T-helper 2 cell treated with Interferon-gamma antibody and Interleukin-4, amounts not matched to agents 100 ng/mL and 5 ng/mL, for 36 hours (primary cell): Measurements from ENCODE around the gene DKKL1. TPM values are rescaled to one million over a fixed set of nuclear protein-coding genes. Genes with fewer than 3 reads are reported as not detected.
"Not testable (repeated sequence)": the region's sequence is repeated elsewhere in the genome, so short reads cannot be mapped to it uniquely, and the experiment has no call there.

Experiments used
- intact Hi-C: fragments of 100-400 bp; cut with micrococcal nuclease; formaldehyde crosslinking; loops from one replicate; pipeline ENCODE4 v1.15.1; 2023
- total RNA-seq: library from RNA; stranded (reverse); gene quantifications from 2 replicates; pipeline ENCODE4 v1.2.3, GENCODE V29; 2022

DKKL1 gene
- total RNA-seq, 1 donor from 2014 or later, result not detected

DNA sequence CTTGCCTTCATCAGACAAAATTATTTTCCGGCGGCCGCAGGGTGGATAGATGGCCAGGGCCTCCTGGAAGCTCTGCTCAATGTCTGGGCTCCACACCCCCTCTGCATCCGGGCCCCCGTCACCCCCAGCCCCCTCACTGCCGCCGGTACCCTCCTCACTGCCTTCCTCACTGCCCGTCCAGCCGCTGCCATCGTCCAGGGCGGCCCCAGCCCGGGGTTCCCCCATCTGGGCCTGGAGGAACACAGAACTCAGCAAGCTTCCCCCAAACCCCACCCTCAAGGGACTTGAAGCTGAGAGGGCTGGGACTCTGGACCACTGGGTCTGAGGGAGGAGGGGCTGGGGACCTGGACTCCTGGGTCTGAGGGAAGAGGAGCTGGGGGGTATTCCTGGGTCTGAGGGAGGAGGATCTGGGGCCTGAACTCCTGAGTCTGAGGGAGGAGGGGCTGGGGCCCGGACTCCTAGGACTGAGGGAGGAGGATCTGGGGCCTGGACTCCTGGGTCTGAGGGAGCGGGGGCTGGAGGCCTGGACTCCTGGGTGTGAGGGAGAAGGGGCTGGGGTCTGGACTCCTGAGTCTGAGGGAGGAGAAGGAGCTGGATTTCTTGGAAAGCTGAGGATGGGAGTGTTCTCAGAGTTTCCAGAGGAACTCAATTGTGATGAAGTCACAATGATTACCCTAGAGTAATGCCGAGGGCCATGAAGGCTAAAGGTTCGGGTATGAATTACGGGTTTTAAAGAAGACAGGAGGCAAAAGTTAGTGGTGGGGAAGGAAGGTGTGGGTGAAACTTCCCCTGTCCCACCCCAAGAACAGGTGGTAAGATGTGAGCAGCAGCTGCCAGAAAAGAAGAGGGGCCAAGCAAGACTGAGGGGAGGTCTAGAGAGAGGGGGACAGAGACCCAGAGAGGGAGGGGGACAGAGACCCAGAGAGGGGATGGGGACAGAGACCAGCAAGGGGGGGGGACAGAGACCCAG, 3.5 kb upstream of the DKKL1 start:
- intact Hi-C loops, result no loop called here

GRCh38 chr19:49361438-49362047, 2.1 kb upstream of the DKKL1 start:
- intact Hi-C loops, result no loop called here

- intact Hi-C loops, result no loop called here
These were observed 1.4 kb upstream of the DKKL1 start, which contains the start of gene TEAD2 for GRCh38 chr19:49362048-49362928. Gene TEAD2, minus strand, starts transcription at chr19:49362416. Its CDS starts 2,341 bp downstream, at chr19:49360075.

DNA sequence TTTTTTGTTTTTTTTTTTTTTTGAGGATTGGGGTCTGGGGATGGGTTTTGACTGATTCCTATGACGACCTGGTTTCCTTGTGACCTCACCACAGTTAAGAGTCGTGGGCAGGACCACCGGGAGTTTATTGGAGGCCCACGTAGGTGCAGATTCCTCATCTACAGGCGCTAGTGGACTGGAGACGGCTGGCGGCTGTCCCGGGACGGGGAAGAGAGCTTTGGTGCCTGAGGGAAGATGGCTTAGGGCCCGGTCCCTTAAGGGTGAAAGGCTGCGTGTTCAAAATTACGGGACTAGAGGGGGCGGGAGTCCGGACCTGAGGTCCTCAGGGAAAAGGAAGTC, 779 bp upstream of the DKKL1 start:
- intact Hi-C loops, result no loop called here

DNA sequence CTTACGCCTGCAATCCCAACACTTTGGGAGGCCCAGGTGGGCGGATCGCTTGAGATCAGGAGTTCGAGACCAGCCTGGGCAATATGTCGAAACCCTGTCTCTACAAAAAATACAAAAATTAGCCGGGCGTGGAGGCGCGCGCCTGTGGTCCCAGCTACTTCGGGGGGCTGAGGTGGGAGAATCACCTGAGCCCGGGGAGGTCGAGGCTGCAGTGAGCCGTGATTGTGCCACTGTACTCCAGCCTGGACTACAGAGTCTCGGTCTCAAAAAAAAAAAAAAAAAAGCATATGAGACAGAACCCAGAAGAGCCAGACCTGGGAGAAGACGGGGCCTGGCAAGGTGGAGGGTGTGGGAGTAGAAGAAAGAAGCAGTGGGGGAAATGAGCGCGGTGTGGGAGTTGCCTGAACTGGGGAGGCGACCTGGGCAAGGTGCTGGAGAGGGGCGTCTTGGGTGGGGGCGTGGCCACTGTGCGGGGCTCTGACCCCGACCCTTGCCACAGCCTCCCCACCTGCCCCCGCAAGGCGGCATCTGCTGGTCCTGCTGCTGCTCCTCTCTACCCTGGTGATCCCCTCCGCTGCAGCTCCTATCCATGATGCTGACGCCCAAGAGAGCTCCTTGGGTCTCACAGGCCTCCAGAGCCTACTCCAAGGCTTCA, 533 bp downstream of the DKKL1 start:
- intact Hi-C loops, result no loop called here

GRCh38 chr19:49366110-49366509, 2.4 kb downstream of the DKKL1 start:
- intact Hi-C loops, result no loop called here

DNA sequence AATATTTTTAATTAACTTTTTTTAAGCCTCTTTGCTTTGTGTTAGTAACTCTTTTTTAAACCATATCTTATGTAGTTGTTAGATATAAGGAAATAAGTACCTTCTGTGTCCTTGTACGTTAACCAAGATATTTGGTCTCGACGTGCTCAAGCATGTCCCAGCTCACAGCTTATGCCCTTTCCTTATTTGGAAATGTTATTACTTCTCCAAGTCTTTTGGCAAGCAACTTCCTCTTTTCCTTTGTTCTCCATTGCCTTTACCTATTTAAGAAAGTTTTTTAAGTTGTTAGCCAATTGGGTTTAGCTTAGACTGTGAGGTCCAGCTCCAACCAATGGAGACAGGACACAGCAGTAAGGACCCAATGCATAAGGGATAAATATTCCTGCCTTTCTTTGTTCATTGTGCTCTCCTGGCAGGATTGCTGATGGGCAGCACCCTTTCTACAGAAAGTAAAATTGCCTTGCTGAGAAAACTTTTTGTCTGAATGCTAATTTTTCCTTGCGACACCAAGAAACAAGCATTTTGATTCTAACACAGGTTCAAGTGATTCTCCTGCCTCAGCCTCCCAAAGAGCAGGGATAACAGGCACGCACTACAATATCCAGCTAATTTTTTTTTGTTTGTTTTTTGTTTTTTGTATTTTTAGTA, 5.2 kb downstream of the DKKL1 start:
- intact Hi-C loops, result no loop called here

GRCh38 chr19:49371184-49371583, 7.5 kb downstream of the DKKL1 start:
- intact Hi-C loops, result no loop called here

DNA sequence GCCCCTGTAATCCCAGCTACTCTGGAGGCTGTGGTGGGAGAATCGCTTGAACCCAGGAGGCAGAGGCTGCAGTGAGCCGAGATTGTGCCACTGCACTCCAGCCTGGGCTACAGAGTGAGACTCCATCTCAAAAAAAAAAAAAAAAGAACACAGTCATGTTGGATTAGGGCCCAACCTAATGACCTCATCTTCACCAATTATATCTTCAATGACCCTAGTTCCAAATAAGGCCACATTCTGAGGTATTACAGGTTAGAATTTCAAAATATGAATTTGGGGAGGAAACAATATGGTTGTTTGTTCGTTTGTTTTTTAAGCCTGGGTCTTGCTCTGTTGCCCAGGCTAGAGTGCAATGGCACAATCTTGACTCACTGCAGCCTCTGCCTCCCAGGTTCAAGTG, 9.5 kb downstream of the DKKL1 start:
- intact Hi-C loops, result not testable (repeated sequence)

GRCh38 chr19:49374665-49375434, 11.2 kb downstream of the DKKL1 start:
- intact Hi-C loops, result no loop called here

DNA sequence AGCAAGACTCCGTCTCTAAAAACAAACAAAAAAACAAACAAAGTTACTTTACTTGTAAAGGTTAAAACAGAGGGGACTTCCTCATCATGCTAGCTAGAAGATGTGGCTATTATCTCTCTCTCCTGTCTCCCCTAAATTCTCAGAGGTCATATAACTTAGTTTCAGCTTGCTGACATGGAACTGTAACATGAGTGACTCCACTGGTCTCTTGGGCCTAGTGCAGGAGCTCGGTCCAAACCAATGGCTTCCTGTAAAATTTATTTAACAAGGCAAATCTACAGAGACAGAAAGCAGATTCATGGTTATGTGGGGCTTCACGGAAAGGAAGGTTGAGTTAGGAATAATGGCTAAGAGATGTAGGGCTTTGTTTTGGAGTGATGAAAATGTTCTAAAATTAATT, 14.8 kb downstream of the DKKL1 start:
- intact Hi-C loops, result no loop called here

DNA sequence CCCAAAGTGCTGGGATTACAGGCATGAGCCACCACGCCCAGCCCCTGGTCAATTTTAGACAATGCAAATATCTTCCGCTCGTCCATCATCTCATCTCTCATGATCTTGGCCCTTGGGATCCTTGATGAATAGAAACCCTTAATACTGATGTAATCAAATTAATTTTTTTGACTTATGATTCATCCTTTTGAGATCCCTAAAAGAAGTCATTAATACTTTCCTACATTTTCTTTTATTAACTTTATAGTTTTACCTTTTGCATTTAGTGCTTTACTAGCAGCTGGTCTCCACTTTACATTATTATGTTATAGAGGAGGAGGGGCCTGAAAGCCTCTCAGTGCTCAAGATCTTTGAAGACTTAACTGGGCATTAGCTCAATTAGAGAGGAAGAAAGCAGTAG, 16.7 kb downstream of the DKKL1 start:
- intact Hi-C loops, result no loop called here

GRCh38 chr19:49382639-49383038, 19.0 kb downstream of the DKKL1 start:
- intact Hi-C loops, result no loop called here

DNA sequence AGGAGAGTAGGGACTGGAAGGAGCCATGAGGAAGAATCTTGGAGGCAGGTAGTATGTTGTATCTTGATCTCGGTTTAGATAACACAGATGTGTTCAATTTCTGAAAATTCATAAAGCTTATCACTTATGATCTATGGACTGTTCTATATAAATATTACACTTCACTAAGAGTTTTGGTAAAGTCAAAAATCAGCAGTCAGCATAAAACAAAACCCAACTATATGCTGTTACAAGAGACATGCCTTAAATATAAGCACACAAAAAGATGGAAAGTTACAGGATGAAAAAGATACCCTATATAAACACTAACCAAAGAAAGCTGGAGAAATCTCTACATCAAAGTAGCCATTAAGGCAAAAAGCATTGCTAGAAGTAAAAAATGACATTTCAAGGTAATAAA, 19.9 kb downstream of the DKKL1 start:
- intact Hi-C loops, result no loop called here

GRCh38 chr19:49387936-49388372, 24.3 kb downstream of the DKKL1 start, which contains the start of gene KASH5:
Gene KASH5, plus strand, starts transcription at chr19:49388249. Its CDS starts 2,635 bp downstream, at chr19:49390884.
- intact Hi-C loops, result no loop called here

- intact Hi-C loops, result no loop called here
These were observed 25.7 kb downstream of the DKKL1 start for GRCh38 chr19:49389406-49389805.

DNA sequence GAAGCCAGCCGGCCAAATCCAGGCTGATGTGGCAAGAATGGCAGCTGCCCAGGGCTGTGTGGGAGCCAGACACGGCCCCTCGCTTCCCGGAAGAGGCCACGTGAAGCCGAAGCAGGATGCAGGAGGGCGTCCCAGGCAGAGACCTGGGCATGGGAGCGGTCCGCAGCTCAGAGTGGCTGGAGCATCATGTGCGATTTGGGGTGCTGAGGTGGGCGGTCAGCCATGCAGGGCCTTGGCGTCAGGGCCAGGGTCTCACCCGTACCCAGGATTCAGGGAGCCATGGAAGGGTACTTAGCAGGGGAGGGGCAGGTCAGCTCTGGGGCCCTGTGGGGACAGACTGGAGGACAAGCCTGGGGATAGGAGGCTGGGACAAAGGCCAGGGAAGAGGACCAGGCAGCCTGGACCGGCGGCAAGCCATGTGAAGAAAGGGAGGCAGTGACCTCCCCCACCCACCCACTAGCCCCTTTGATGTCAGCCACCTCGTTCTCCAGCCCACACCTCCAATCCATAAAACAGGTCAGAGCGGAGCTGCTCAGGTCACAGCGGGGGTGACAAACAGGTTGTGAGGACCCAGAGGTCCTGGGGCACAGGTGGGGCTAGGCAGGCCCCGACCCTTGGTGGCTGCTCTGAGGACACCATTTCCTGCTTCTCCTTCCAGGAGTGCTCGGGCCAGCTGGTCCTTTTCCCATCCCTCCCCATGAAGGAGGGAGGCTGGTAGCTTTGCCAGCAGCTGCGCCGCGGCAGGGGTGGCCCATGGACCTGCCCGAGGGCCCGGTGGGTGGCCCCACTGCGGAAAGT, 26.7 kb downstream of the DKKL1 start:
- intact Hi-C loops, result no loop called here

DNA sequence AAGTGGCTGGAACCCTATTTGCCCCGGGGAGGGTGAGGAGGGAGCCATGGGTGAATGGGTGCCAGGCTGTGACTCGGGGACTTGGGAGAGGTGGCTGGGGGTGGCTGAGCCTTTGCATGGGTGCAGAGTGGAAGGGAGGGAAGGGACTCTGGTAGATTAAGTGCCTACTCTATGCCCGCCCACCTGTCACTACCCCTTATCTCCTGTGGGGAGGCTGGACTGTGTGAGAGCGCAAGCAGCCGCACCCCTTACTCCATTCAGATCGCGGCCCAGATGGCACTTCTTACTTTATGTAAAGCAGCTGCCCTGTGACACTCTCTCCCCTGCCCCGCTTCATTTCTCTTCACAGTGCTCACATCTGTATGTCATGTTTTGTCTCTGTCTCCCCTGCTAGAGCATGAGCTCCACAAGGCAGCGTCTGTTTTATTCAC, 27.3 kb downstream of the DKKL1 start:
- intact Hi-C loops, result no loop called here
